ENCODE measurements around the gene RALGAPA2.

Gene RALGAPA2

DNA sequence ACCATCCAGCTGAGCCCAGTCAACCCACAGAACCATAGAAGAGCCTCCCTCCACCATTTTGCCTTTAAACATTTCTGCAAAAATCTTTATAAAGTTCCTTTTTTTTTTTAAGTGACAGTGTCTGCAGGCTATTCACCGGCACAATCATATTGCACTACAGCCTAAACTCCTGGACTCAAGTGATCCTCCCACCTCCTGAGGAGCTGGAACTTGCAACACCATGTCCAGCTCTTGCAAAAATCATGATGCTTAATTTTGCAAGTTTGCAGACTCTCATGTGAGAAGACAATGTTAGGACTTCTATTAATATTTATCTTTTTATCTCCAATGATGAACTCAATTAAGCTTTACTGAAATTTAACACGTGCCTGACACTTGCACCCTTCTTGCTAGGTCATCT is 255.7 kb downstream of the RALGAPA2 start:
- H3K9me3 ChIP-seq (ENCODE audit: low read length) = no peaks in the 10 kb centered on the region
- no peak overlapping the region for H3K9ac ChIP-seq (ENCODE audit: low read length)
- no peaks in the 10 kb centered on the region for H3K27me3 ChIP-seq (ENCODE audit: control insufficient read depth in 1 of 2, insufficient read depth in 2 of 2, low read length in 2 of 2)
- H3K36me3 ChIP-seq (ENCODE audit: insufficient read depth, low read length) = peaks cover 10% of the 10 kb centered on the region
- H3K4me3 ChIP-seq (ENCODE audit: low read depth in 1 of 2, low read length in 2 of 2) = no peak overlapping the region
- no peaks in the 10 kb centered on the region for H3K4me1 ChIP-seq (ENCODE audit: insufficient read depth, low read length)
- H3K27ac ChIP-seq (ENCODE audit: low read depth, low read length) = no peak overlapping the region

DNA sequence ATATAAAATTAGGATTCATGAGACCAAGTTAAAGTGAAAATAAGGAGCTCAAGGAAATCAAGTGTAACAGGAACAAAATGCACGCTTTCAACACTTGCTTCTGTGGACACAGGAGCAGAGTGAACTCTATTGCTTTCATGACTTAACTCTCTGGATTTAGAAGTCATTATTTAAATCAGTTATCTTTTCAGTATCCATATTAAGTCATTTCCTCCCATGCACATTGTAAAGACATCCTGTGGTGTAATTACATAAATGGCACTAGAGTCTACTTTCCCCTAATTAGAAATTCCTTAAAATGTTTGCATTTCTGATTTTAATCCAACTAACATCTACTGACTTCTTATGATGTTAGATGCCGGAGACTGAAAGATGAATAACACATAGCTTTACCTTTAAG is 256.5 kb downstream of the RALGAPA2 start:
- H3K4me1 ChIP-seq (ENCODE audit: insufficient read depth, low read length) = peaks cover 1% of the 10 kb centered on the region
- H3K9ac ChIP-seq (ENCODE audit: low read length) = no peak overlapping the region
- no peaks in the 10 kb centered on the region for H3K27me3 ChIP-seq (ENCODE audit: control insufficient read depth in 1 of 2, insufficient read depth in 2 of 2, low read length in 2 of 2)
- H3K36me3 ChIP-seq (ENCODE audit: insufficient read depth, low read length) = peaks cover 10% of the 10 kb centered on the region
- H3K9me3 ChIP-seq (ENCODE audit: low read length) = no peaks in the 10 kb centered on the region
- H3K4me3 ChIP-seq (ENCODE audit: low read depth in 1 of 2, low read length in 2 of 2) = no peak overlapping the region
- H3K27ac ChIP-seq (ENCODE audit: low read depth, low read length) = no peak overlapping the region

DNA sequence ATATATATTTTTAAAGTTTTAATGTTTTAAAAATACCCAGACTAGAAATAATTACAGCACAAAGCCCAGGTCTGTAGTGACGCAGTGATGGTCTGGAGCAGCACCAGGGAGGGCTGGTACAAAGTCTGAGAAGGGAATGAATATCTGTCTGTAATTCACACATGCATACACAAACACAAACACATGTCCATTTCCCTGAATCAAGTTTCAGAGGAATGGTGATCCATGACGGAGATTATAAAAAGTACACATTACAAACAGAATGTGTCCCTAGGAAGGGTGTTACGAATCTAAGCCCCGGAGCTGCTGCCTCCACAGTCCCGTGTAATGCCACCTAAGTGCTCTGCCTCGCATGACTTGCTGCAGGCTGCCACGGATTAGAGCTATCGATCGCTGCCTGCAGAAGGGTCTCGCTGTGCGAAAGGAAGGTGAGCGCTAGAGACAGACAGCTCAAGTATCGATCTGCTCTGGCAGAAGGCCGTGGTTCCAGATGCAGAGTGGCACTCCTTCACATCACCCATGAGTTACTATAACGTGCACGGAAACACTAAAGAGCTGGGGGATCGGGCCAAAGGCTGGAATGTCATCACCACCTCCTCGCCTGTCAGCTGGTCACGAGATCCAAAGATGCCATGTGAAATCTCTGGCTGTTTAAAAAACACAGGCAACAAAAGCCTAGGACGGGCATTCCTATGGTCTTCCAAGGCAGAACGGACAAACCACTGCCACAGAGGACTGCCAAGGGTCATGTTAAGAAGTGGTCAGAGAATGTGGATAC is 257.4 kb downstream of the RALGAPA2 start:
- H3K9ac ChIP-seq (ENCODE audit: low read length) = no peak overlapping the region
- peaks cover 8% of the 10 kb centered on the region for H3K4me1 ChIP-seq (ENCODE audit: insufficient read depth, low read length)
- H3K27me3 ChIP-seq (ENCODE audit: control insufficient read depth in 1 of 2, insufficient read depth in 2 of 2, low read length in 2 of 2) = no peaks in the 10 kb centered on the region
- peaks cover 10% of the 10 kb centered on the region for H3K36me3 ChIP-seq (ENCODE audit: insufficient read depth, low read length)
- H3K27ac ChIP-seq (ENCODE audit: low read depth, low read length) = no peak overlapping the region
- H3K9me3 ChIP-seq (ENCODE audit: low read length) = no peaks in the 10 kb centered on the region
- H3K4me3 ChIP-seq (ENCODE audit: low read depth in 1 of 2, low read length in 2 of 2) = no peak overlapping the region

DNA sequence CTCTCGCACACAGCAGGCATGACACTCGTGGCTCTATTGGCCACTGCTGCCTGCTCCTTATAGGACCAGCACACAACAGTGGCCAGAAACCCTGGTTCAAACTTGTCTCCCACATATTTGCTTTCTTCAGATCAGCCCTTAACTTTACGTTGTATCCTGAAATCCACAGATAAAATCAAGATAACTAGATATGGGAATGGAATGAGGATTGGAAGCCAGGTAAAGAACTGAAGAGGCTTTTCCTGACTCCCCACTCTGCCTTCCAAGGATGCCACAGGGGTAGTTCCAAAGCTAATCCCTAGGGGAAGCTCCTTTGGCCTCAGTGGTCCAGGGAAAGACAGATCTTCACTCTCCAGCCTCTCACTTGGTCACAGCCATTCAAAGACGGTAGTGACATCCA is 258.1 kb downstream of the RALGAPA2 start:
- H3K9me3 ChIP-seq (ENCODE audit: low read length) = no peaks in the 10 kb centered on the region
- no peaks in the 10 kb centered on the region for H3K27me3 ChIP-seq (ENCODE audit: control insufficient read depth in 1 of 2, insufficient read depth in 2 of 2, low read length in 2 of 2)
- no peak overlapping the region for H3K27ac ChIP-seq (ENCODE audit: low read depth, low read length)
- no peak overlapping the region for H3K9ac ChIP-seq (ENCODE audit: low read length)
- H3K4me3 ChIP-seq (ENCODE audit: low read depth in 1 of 2, low read length in 2 of 2) = no peak overlapping the region
- peaks cover 10% of the 10 kb centered on the region for H3K36me3 ChIP-seq (ENCODE audit: insufficient read depth, low read length)
- peaks cover 8% of the 10 kb centered on the region for H3K4me1 ChIP-seq (ENCODE audit: insufficient read depth, low read length)

DNA sequence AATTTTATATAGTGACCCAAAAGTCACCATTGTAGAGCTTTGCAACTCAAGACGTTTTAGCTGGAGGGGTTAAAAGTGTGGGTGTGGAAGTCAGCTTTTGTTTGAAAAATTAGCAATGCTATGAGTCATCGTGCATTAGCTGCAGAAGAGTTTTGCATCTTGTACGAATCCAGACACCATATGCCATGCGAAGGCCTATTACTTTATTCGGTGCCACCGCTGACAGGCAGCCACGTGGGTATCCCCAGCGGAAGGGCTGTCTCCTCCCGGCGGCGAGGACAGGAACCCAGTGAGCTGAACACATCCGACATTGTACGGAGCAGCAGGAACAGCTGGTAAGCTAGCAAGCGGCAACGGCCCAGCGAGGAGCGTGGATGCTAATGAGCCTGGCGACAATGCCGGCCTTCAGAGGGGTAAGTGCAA is 260.2 kb downstream of the RALGAPA2 start:
- Histone ChIP-seq H3K4me3 (ENCODE audit: low read depth in 1 of 2, low read length in 2 of 2) (peak overlapping the region in 1 of 2 donors; percentile 28), H3K36me3 (ENCODE audit: insufficient read depth, low read length) (peaks cover 6% of the 10 kb centered on the region), H3K9ac (ENCODE audit: low read length) (no peak overlapping the region), H3K27me3 (ENCODE audit: control insufficient read depth in 1 of 2, insufficient read depth in 2 of 2, low read length in 2 of 2) (no peaks in the 10 kb centered on the region), H3K9me3 (ENCODE audit: low read length) (no peaks in the 10 kb centered on the region), H3K4me1 (ENCODE audit: insufficient read depth, low read length) (peaks cover 8% of the 10 kb centered on the region), H3K27ac (ENCODE audit: low read depth, low read length) (no peak overlapping the region)

DNA sequence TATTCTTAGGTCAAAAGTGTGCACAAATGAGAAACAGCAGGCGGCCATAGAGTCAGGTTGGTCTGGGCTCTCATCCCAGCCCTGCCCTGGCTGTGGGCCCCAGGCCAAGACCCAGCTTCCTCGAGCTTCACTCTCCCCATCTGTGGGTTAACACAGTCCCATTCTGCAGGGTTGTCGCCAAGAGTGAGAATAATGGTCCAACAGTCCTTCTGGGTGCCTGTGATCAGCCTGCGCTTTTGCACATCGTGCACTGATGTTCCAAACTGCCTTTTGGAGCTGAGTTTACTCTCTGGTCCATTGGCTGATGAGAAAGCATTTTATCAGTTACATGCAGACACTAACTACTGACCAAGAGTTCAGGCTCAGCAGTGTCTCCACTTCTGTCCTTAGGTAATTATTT is 261.9 kb downstream of the RALGAPA2 start:
- peaks cover 8% of the 10 kb centered on the region for H3K4me1 ChIP-seq (ENCODE audit: insufficient read depth, low read length)
- no peaks in the 10 kb centered on the region for H3K9me3 ChIP-seq (ENCODE audit: low read length)
- no peak overlapping the region for H3K4me3 ChIP-seq (ENCODE audit: low read depth in 1 of 2, low read length in 2 of 2)
- no peak overlapping the region for H3K27ac ChIP-seq (ENCODE audit: low read depth, low read length)
- H3K36me3 ChIP-seq (ENCODE audit: insufficient read depth, low read length) = peaks cover 6% of the 10 kb centered on the region
- no peaks in the 10 kb centered on the region for H3K27me3 ChIP-seq (ENCODE audit: control insufficient read depth in 1 of 2, insufficient read depth in 2 of 2, low read length in 2 of 2)
- no peak overlapping the region for H3K9ac ChIP-seq (ENCODE audit: low read length)

DNA sequence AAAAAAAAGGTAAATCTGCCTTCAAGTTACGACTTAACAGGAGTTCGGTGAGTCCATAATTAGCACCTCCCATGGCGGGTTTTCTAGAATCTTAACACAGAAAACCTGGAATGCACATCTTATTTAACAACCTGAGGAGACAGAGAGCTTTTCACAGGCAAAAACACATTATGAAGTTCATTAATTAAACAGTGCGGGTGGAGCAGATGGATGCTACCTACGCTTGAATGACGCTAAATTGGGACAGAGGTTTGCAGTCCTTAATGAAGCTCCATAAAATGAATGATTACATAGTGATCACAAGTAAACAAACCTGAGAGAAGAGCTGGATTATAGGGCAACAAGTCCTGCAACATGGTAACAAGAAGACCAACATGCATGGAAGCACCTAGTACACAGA is 263.6 kb downstream of the RALGAPA2 start:
- Histone ChIP-seq H3K9ac (ENCODE audit: low read length) (no peak overlapping the region), H3K27me3 (ENCODE audit: control insufficient read depth in 1 of 2, insufficient read depth in 2 of 2, low read length in 2 of 2) (no peaks in the 10 kb centered on the region), H3K27ac (ENCODE audit: low read depth, low read length) (no peak overlapping the region), H3K36me3 (ENCODE audit: insufficient read depth, low read length) (no peaks in the 10 kb centered on the region), H3K4me3 (ENCODE audit: low read depth in 1 of 2, low read length in 2 of 2) (no peak overlapping the region), H3K4me1 (ENCODE audit: insufficient read depth, low read length) (peaks cover 8% of the 10 kb centered on the region), H3K9me3 (ENCODE audit: low read length) (no peaks in the 10 kb centered on the region)

DNA sequence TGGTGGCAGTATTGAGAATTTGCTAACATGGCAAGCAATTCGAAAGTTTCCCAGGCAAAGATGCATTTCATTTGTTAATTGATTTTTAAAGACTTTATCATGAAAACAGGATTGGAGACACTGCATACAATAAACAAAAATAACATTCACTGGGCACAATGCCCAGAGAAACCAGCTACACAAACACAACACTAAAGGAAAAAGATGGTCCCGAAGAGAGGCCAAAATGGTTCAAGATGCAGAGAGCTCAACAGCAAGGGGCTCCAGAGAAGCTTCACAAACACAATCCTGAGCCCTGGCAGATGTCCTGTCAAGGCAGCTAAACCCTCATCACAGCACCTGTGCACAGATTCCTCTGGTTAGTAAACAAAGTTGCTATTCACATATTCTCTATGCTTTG is 265.2 kb downstream of the RALGAPA2 start:
- no peaks in the 10 kb centered on the region for H3K9me3 ChIP-seq (ENCODE audit: low read length)
- H3K9ac ChIP-seq (ENCODE audit: low read length) = no peak overlapping the region
- H3K4me1 ChIP-seq (ENCODE audit: insufficient read depth, low read length) = peaks cover 8% of the 10 kb centered on the region
- no peaks in the 10 kb centered on the region for H3K27me3 ChIP-seq (ENCODE audit: control insufficient read depth in 1 of 2, insufficient read depth in 2 of 2, low read length in 2 of 2)
- no peak overlapping the region for H3K4me3 ChIP-seq (ENCODE audit: low read depth in 1 of 2, low read length in 2 of 2)
- H3K36me3 ChIP-seq (ENCODE audit: insufficient read depth, low read length) = no peaks in the 10 kb centered on the region
- H3K27ac ChIP-seq (ENCODE audit: low read depth, low read length) = no peak overlapping the region

DNA sequence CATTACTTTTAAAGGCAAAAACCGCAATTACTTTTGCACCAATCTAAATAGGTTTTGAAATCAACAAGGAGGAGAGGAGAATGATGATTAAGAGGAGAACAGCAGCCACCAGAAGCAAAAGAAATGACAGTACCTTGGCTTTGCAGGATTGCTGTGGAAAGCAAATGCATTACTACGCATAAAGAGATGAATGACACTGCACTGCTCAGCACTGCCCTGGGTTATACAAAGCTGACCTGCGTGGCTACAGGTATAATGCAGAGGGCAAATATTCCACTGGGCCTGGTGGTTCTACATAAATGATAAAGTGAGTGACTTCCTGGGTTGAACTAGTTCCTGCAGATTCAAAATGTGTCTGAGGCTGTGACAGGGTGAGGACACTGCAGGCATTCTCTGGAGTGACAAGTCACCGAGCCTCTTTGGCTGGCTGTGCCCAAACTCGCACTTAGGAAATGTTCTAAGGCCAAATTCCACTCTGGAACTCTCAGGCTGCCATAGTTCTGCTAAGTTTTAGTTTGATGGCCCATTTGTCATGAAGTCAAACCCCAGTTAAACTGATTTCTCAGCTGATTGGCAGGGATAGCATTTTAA is 265.9 kb downstream of the RALGAPA2 start:
- H3K36me3 ChIP-seq (ENCODE audit: insufficient read depth, low read length) = no peaks in the 10 kb centered on the region
- H3K4me3 ChIP-seq (ENCODE audit: low read depth in 1 of 2, low read length in 2 of 2) = no peak overlapping the region
- H3K4me1 ChIP-seq (ENCODE audit: insufficient read depth, low read length) = peaks cover 8% of the 10 kb centered on the region
- H3K27ac ChIP-seq (ENCODE audit: low read depth, low read length) = no peak overlapping the region
- H3K9me3 ChIP-seq (ENCODE audit: low read length) = no peaks in the 10 kb centered on the region
- no peak overlapping the region for H3K9ac ChIP-seq (ENCODE audit: low read length)
- H3K27me3 ChIP-seq (ENCODE audit: control insufficient read depth in 1 of 2, insufficient read depth in 2 of 2, low read length in 2 of 2) = no peaks in the 10 kb centered on the region

DNA sequence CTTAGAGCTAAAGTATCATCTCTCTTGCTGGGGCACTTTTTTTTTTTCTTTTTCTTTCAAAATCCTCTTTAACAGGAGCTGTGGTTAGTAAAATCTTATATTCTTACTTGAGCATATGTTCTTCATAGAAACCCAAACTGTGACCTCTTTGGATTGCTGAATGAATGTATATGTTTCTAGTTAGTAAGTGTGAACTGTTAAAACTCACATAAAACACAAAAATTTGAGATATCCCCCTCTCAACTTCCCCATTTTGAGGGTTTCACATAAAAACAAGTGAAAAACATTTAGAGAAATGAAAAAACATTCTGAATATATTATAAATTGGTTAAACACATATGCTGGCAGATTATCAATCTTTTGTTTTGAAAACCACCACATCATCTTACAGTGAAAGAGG is 266.4 kb downstream of the RALGAPA2 start:
- H3K4me3 ChIP-seq (ENCODE audit: low read depth in 1 of 2, low read length in 2 of 2) = no peak overlapping the region
- no peak overlapping the region for H3K27ac ChIP-seq (ENCODE audit: low read depth, low read length)
- no peak overlapping the region for H3K9ac ChIP-seq (ENCODE audit: low read length)
- no peaks in the 10 kb centered on the region for H3K36me3 ChIP-seq (ENCODE audit: insufficient read depth, low read length)
- H3K9me3 ChIP-seq (ENCODE audit: low read length) = no peaks in the 10 kb centered on the region
- H3K4me1 ChIP-seq (ENCODE audit: insufficient read depth, low read length) = peaks cover 7% of the 10 kb centered on the region
- no peaks in the 10 kb centered on the region for H3K27me3 ChIP-seq (ENCODE audit: control insufficient read depth in 1 of 2, insufficient read depth in 2 of 2, low read length in 2 of 2)

DNA sequence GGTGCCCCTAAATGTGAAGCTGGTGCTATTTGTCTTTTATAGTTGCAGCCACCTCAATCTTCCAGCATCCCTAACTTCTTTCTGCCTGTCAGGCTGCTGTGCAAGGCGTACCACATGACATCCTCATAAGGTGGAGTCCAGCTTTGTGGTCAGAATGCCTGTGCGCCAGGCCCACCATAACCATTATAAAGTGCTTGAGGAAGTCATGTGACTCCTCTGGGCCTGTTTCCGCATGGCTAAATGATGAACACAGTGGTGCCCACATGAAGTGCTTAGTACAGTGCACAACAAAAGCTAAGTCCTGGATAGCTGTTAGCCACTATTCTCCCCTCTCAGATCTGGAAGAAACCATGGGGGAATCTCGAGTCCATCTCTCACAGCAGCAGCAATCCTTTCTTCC is 268.9 kb downstream of the RALGAPA2 start:
- H3K9ac ChIP-seq (ENCODE audit: low read length) = no peak overlapping the region
- no peaks in the 10 kb centered on the region for H3K27me3 ChIP-seq (ENCODE audit: control insufficient read depth in 1 of 2, insufficient read depth in 2 of 2, low read length in 2 of 2)

DNA sequence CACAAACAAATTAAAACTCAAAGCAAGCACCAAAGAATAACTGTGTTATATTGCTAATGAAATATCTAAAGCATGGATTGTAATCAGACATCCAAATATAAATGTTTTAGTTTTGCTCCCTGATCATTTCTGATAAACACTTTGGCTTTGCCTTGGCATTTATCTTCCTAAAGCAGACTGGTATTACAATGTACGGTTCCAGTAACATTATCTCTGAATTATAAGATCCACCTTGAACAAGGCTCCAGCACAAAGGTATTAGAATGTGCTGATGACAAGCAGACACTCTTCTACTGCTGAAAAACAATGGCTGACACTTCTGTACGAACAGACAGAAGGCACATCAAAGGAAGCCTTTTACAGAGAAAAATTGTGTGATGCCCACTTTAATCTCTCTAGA is 270.0 kb downstream of the RALGAPA2 start:
- no peaks in the 10 kb centered on the region for H3K36me3 ChIP-seq (ENCODE audit: insufficient read depth, low read length)
- H3K4me3 ChIP-seq (ENCODE audit: low read depth in 1 of 2, low read length in 2 of 2) = no peak overlapping the region
- no peak overlapping the region for H3K9ac ChIP-seq (ENCODE audit: low read length)
- no peaks in the 10 kb centered on the region for H3K27me3 ChIP-seq (ENCODE audit: control insufficient read depth in 1 of 2, insufficient read depth in 2 of 2, low read length in 2 of 2)
- no peaks in the 10 kb centered on the region for H3K4me1 ChIP-seq (ENCODE audit: insufficient read depth, low read length)
- no peak overlapping the region for H3K27ac ChIP-seq (ENCODE audit: low read depth, low read length)
- H3K9me3 ChIP-seq (ENCODE audit: low read length) = no peaks in the 10 kb centered on the region

More for the DNA sequence above, 268.9 kb downstream of the RALGAPA2 start:
- Histone ChIP-seq H3K4me1 (ENCODE audit: insufficient read depth, low read length) (no peaks in the 10 kb centered on the region), H3K36me3 (ENCODE audit: insufficient read depth, low read length) (no peaks in the 10 kb centered on the region), H3K27ac (ENCODE audit: low read depth, low read length) (no peak overlapping the region), H3K4me3 (ENCODE audit: low read depth in 1 of 2, low read length in 2 of 2) (no peak overlapping the region), H3K9me3 (ENCODE audit: low read length) (no peaks in the 10 kb centered on the region)
